Measurements from ENCODE around the gene PDE10A. TPM values are rescaled to one million over a fixed set of nuclear protein-coding genes. Genes with fewer than 3 reads are reported as not detected.

The PDE10A gene
- total RNA-seq, 1 donor from 2014 or later: 5.4 TPM

- H3K4me3 Mint-ChIP-seq (ENCODE audit: unreplicated experiment): no peak overlapping the region
- H3K4me3 ChIP-seq (ENCODE audit: insufficient read depth, low read depth, low read length): no peak overlapping the region
- peaks cover 9% of the 10 kb centered on the region for H3K27me3 ChIP-seq (ENCODE audit: insufficient read depth, low read length)
- H3K9me3 Mint-ChIP-seq (ENCODE audit: unreplicated experiment): peaks cover 3% of the 10 kb centered on the region
- no peak overlapping the region for H2AFZ ChIP-seq (ENCODE audit: low read depth, low read length)
- H3K36me3 ChIP-seq (ENCODE audit: insufficient read depth, low read length): no peaks in the 10 kb centered on the region
- H3K27ac Mint-ChIP-seq (ENCODE audit: unreplicated experiment): no peak overlapping the region
- H4K20me1 ChIP-seq (ENCODE audit: insufficient read depth, low read length): peaks cover 16% of the 10 kb centered on the region
- DNase-seq (ENCODE audit: low read depth) (no peak), FAIRE-seq (no peak)
- peaks cover 15% of the 10 kb centered on the region for H3K79me2 ChIP-seq (ENCODE audit: insufficient read depth, low read length)
- H3K4me1 ChIP-seq (ENCODE audit: insufficient read depth, low read length): peaks cover 7% of the 10 kb centered on the region
- H3K9ac ChIP-seq (ENCODE audit: low read length): no peak overlapping the region
- no peak for TF ChIP-seq EZH2 (IDR thresholded peaks at IDR 0.05; ENCODE audit: insufficient read depth, low read length)
- TF ChIP-seq CTCF (IDR thresholded peaks at IDR 0.05; ENCODE audit: insufficient read depth, low read depth, low read length): no peak
- no peak overlapping the region for H3K27ac ChIP-seq (ENCODE audit: low read depth, low read length)
- H3K9me3 ChIP-seq (ENCODE audit: insufficient read depth, low read depth, low read length): no peaks in the 10 kb centered on the region
- no peak overlapping the region for H3K4me2 ChIP-seq (ENCODE audit: low read length)
- no peaks in the 10 kb centered on the region for H3K36me3 Mint-ChIP-seq (ENCODE audit: low read depth, unreplicated experiment)
- peaks cover 26% of the 10 kb centered on the region for H3K27me3 Mint-ChIP-seq (ENCODE audit: low read depth, unreplicated experiment)
- H3K4me1 Mint-ChIP-seq (ENCODE audit: low read depth, unreplicated experiment): peaks cover 2% of the 10 kb centered on the region
These were observed 7.8 kb downstream of the PDE10A start for GRCh38 chr6:165655191-165655590.

GRCh38 chr6:165654144-165654543 lies 8.9 kb downstream of the PDE10A start:
- H3K9me3 Mint-ChIP-seq (ENCODE audit: unreplicated experiment): no peaks in the 10 kb centered on the region

GRCh38 chr6:165653607-165654006 lies 9.4 kb downstream of the PDE10A start:
- Mint-ChIP-seq H3K9me3 (ENCODE audit: unreplicated experiment) (no peaks in the 10 kb centered on the region), H3K4me3 (ENCODE audit: unreplicated experiment) (no peak overlapping the region), H3K4me1 (ENCODE audit: low read depth, unreplicated experiment) (peaks cover 2% of the 10 kb centered on the region), H3K27me3 (ENCODE audit: low read depth, unreplicated experiment) (peaks cover 14% of the 10 kb centered on the region), H3K36me3 (ENCODE audit: low read depth, unreplicated experiment) (no peaks in the 10 kb centered on the region), H3K27ac (ENCODE audit: unreplicated experiment) (no peak overlapping the region)
- Histone ChIP-seq H3K4me1 (ENCODE audit: insufficient read depth, low read length) (peaks cover 5% of the 10 kb centered on the region), H3K27me3 (ENCODE audit: insufficient read depth, low read length) (no peaks in the 10 kb centered on the region), H3K9ac (ENCODE audit: low read length) (no peak overlapping the region), H2AFZ (ENCODE audit: low read depth, low read length) (no peak overlapping the region), H3K4me3 (ENCODE audit: insufficient read depth, low read depth, low read length) (no peak overlapping the region), H3K9me3 (ENCODE audit: insufficient read depth, low read depth, low read length) (no peaks in the 10 kb centered on the region), H3K4me2 (ENCODE audit: low read length) (no peak overlapping the region), H3K27ac (ENCODE audit: low read depth, low read length) (no peak overlapping the region), H3K36me3 (ENCODE audit: insufficient read depth, low read length) (no peaks in the 10 kb centered on the region), H3K79me2 (ENCODE audit: insufficient read depth, low read length) (peaks cover 5% of the 10 kb centered on the region), H4K20me1 (ENCODE audit: insufficient read depth, low read length) (peaks cover 4% of the 10 kb centered on the region)
- no peak for TF ChIP-seq CTCF (IDR thresholded peaks at IDR 0.05; ENCODE audit: insufficient read depth, low read depth, low read length)
- no peak for TF ChIP-seq EZH2 (IDR thresholded peaks at IDR 0.05; ENCODE audit: insufficient read depth, low read length)
- FAIRE-seq: no peak
- no peak for DNase-seq (ENCODE audit: low read depth)

More at GRCh38 chr6:165654144-165654543, 8.9 kb downstream of the PDE10A start:
- no peak overlapping the region for H2AFZ ChIP-seq (ENCODE audit: low read depth, low read length)
- H3K9me3 ChIP-seq (ENCODE audit: insufficient read depth, low read depth, low read length): no peaks in the 10 kb centered on the region
- H3K4me1 ChIP-seq (ENCODE audit: insufficient read depth, low read length): peaks cover 5% of the 10 kb centered on the region
- H3K36me3 ChIP-seq (ENCODE audit: insufficient read depth, low read length): no peaks in the 10 kb centered on the region
- H3K27ac Mint-ChIP-seq (ENCODE audit: unreplicated experiment): no peak overlapping the region
- H3K27ac ChIP-seq (ENCODE audit: low read depth, low read length): no peak overlapping the region
- peaks cover 8% of the 10 kb centered on the region for H3K79me2 ChIP-seq (ENCODE audit: insufficient read depth, low read length)
- no peak overlapping the region for H3K4me3 ChIP-seq (ENCODE audit: insufficient read depth, low read depth, low read length)
- no peaks in the 10 kb centered on the region for H3K27me3 ChIP-seq (ENCODE audit: insufficient read depth, low read length)
- H3K4me2 ChIP-seq (ENCODE audit: low read length): no peak overlapping the region
- no peak for TF ChIP-seq EZH2 (IDR thresholded peaks at IDR 0.05; ENCODE audit: insufficient read depth, low read length)
- H3K9ac ChIP-seq (ENCODE audit: low read length): no peak overlapping the region
- no peaks in the 10 kb centered on the region for H3K36me3 Mint-ChIP-seq (ENCODE audit: low read depth, unreplicated experiment)
- DNase-seq (ENCODE audit: low read depth): no peak
- peaks cover 9% of the 10 kb centered on the region for H4K20me1 ChIP-seq (ENCODE audit: insufficient read depth, low read length)
- H3K4me1 Mint-ChIP-seq (ENCODE audit: low read depth, unreplicated experiment): peaks cover 2% of the 10 kb centered on the region
- no peak for FAIRE-seq
- peaks cover 16% of the 10 kb centered on the region for H3K27me3 Mint-ChIP-seq (ENCODE audit: low read depth, unreplicated experiment)
- no peak overlapping the region for H3K4me3 Mint-ChIP-seq (ENCODE audit: unreplicated experiment)
